GM12878 (cell line): Measurements from ENCODE around the gene PPP4R1. TPM values are rescaled to one million over a fixed set of nuclear protein-coding genes. Genes with fewer than 3 reads are reported as not detected.

Experiments
- ATAC-seq: fragments of 200-7000 bp; cut with Tn5 transposase; 3 replicates; pipeline ENCODE4 v1.9.1; 2020; ENCODE audit warnings: mild to moderate bottlenecking, moderate library complexity
- BruUV-seq: library from RNA; stranded (reverse); fragments of 400-500 nt; replicated peaks from 2 replicates; lab custom pipeline; 2021; lab: Mats Ljungman, UMichigan
- CTCF ChIA-PET: fragments of 300-600 bp; sonication (Branson Sonifier 250); formaldehyde crosslinking; extraction: SDS; loops from one replicate; lab custom pipeline; 2021; ENCODE audit warnings: inconsistent platforms; lab: Yijun Ruan, JAX
- POLR2A ChIA-PET: fragments of 350-600 bp; formaldehyde crosslinking; extraction: SDS; loops from one replicate; lab custom pipeline; 2021; ENCODE audit warnings: inconsistent platforms; lab: Charles Lee
- RAD21 ChIA-PET: fragments of 300-600 bp; sonication (Branson Sonifier 250); formaldehyde crosslinking; loops from one replicate; lab custom pipeline; 2023; ENCODE audit warnings: antibody characterized with exemption; ENCODE audit not compliant: unreplicated experiment; lab: Charles Lee
- SMC1A ChIA-PET: fragments of 300-600 bp; sonication (Branson Sonifier 250); formaldehyde crosslinking; loops from one replicate; lab custom pipeline; 2023; ENCODE audit not compliant: unreplicated experiment, uncharacterized antibody; lab: Charles Lee
- DNase-seq: peaks from one replicate; pipeline ENCODE4 v3.0.0-alpha.2; 2011; ENCODE audit warnings: low read depth, low spot score
- FAIRE-seq: peaks from 3 replicates; lab custom pipeline; 2011; peaks lifted over from hg19 to GRCh38; lab: Jason Lieb, UNC
- H2AFZ ChIP-seq: 2 replicates; pipeline ENCODE4 v1.6.0; 2011; ENCODE audit warnings: low read depth, low read length, control low read depth; ENCODE audit not compliant: control insufficient read depth
- H3K27ac ChIP-seq: 2 replicates; pipeline ENCODE4 v1.5.1; 2011; ENCODE audit warnings: control low read depth; ENCODE audit not compliant: control insufficient read depth, insufficient read depth
- H3K27me3 ChIP-seq, 2 experiments: replicated peaks in 1 of 2; 2 replicates each; pipeline versions ENCODE4 v1.6.0 to v1.6.1; 2011; ENCODE audit warnings: low read length in 1 of 2; ENCODE audit not compliant: control insufficient read depth in 2 of 2, insufficient read depth in 2 of 2
- H3K36me3 ChIP-seq, 2 experiments: 2 replicates each; pipeline ENCODE4 v1.5.1; 2011; ENCODE audit warnings: low read length in 1 of 2; ENCODE audit not compliant: control insufficient read depth in 2 of 2, insufficient read depth in 2 of 2
- H3K4me1 ChIP-seq: 2 replicates; pipeline ENCODE4 v1.6.1; 2011; ENCODE audit warnings: mild to moderate bottlenecking, low read length, moderate library complexity, mixed read lengths; ENCODE audit not compliant: control insufficient read depth, insufficient read depth
- H3K4me2 ChIP-seq: 2 replicates; pipeline ENCODE4 v1.6.0; 2011; ENCODE audit warnings: control low read depth; ENCODE audit not compliant: control insufficient read depth, insufficient read depth
- H3K4me3 ChIP-seq: fragments of 200-600 bp; sonication (generic); 2 replicates; pipeline ENCODE4 v1.5.1; 2016
- H3K79me2 ChIP-seq: 2 replicates; pipeline ENCODE4 v1.6.0; 2011; ENCODE audit warnings: low read length; ENCODE audit not compliant: control insufficient read depth, insufficient read depth
- H3K9ac ChIP-seq: 2 replicates; pipeline ENCODE4 v1.8.0; 2011; ENCODE audit warnings: low read length, control low read depth, mixed read lengths; ENCODE audit not compliant: control insufficient read depth, insufficient read depth
- H3K9me3 ChIP-seq: replicated peaks from 3 replicates; pipeline ENCODE4 v1.5.1; 2011; ENCODE audit warnings: mild to moderate bottlenecking, low read length; ENCODE audit not compliant: control insufficient read depth, insufficient read depth
- H4K20me1 ChIP-seq: 2 replicates; pipeline ENCODE4 v1.6.0; 2011; ENCODE audit not compliant: control insufficient read depth, insufficient read depth
- CTCF ChIP-seq, 3 experiments: IDR thresholded peaks in 2 of 3; conservative IDR thresholded peaks in 1 of 3; 2 replicates each; pipeline ENCODE4 v1.5.1; 2011; ENCODE audit warnings: low read depth in 3 of 3, low read length in 3 of 3, mild to moderate bottlenecking in 3 of 3, control low read depth in 2 of 3, moderate library complexity in 2 of 3, inconsistent platforms in 1 of 3, mixed read lengths in 1 of 3; ENCODE audit not compliant: control insufficient read depth in 2 of 3, insufficient read depth in 1 of 3; ENCODE audit errors: extremely low read depth in 1 of 3
- RAD21 ChIP-seq: IDR thresholded peaks from 2 replicates; pipeline ENCODE4 v1.6.1; 2011; ENCODE audit warnings: mild to moderate bottlenecking, low read depth, low read length, moderate library complexity; ENCODE audit not compliant: insufficient read depth
- SMC3 ChIP-seq: IDR thresholded peaks from 2 replicates; pipeline ENCODE4 v1.6.1; 2011; ENCODE audit warnings: low read length, improper control_type of control experiment, borderline replicate concordance
- WGBS: methylation state at CpG from one replicate; pipeline ENCODE4 v1.1.6; 2016; ENCODE audit warnings: low lambda C conversion rate; ENCODE audit not compliant: insufficient replicate concordance, insufficient coverage; ENCODE audit errors: missing lambda C conversion rate; 5-methylcytosine and 5-hydroxymethylcytosine counted together
- in situ Hi-C: fragments of 300-500 bp; cut with MboI; formaldehyde crosslinking; loops from 9 replicates; pipeline ENCODE4 v1.14.3; 2018; ENCODE audit warnings: mixed read lengths
- intact Hi-C: fragments of 100-400 bp; cut with micrococcal nuclease; formaldehyde crosslinking; loops from one replicate; pipeline ENCODE4 v1.14.2; 2022; ENCODE audit not compliant: unreplicated experiment
- polyA plus RNA-seq, 11 experiments: library from polyadenylated mRNA; depleted of rRNA in 4 of 11; unstranded in 6 of 11; stranded (reverse) in 5 of 11; fragments of >200 nt; fragmentation: Nextera tagmentation in 4 of 11; fragmentation: Illumina TruSeq in 1 of 11; extraction: Ambion mirVana in 4 of 11; extraction: Trizol in 1 of 11; gene quantifications; 1 replicate in 1 of 11; 2 replicates in 10 of 11; pipeline versions ENCODE4 v1.2.1 to v1.2.3, GENCODE V29; 2011 to 2016; ENCODE audit warnings: inconsistent platforms in 2 of 11, missing spikeins in 2 of 11, low read depth in 1 of 11
- total RNA-seq, 4 experiments: library from RNA; depleted of rRNA in 3 of 4; stranded (reverse); fragments of >200 nt in 3 of 4; fragmentation: Illumina TruSeq in 1 of 4; extraction: Trizol in 1 of 4; gene quantifications; 2 replicates each; pipeline versions ENCODE4 v1.2.1 to v1.2.3, GENCODE V29; 2013 to 2021
- TF ChIP-seq, protein P1 (sequence below): fragments of 450-650 bp; IDR thresholded peaks from 2 replicates; pipeline ENCODE4 v1.6.1; 2016; ENCODE audit warnings: mild to moderate bottlenecking

Gene PPP4R1
- total and polyA plus RNA-seq, 10 of the 15 experiments (the other 5 are each of a cell fraction or from before 2014, with no cell fraction given), result 10.9 to 44.4 (median 26.0) TPM

GRCh38 chr18:9612215-9612830 lies 2.0 kb downstream of the PPP4R1 start:
- no peak overlapping the region for H3K9ac ChIP-seq

More at GRCh38 chr18:9612215-9612830, 2.0 kb downstream of the PPP4R1 start:
- POLR2A ChIA-PET, result interaction anchor here (0.7 kb wide), 1 partner anchor 94 kb away, joined by 3 read pairs; no protein-coding TSS in a partner anchor
- Histone ChIP-seq H3K27me3 (no peaks in the 10 kb centered on the region), H3K4me3 (no peak overlapping the region), H2AFZ (no peak overlapping the region), H3K79me2 (peaks cover 32% of the 10 kb centered on the region), H3K4me2 (peak overlapping the region; percentile 69), H3K4me1 (peaks cover 17% of the 10 kb centered on the region), H3K9me3 (no peaks in the 10 kb centered on the region), H3K36me3 (no peaks in the 10 kb centered on the region; a peak in 1 of 4 replicates), H4K20me1 (0 out of 2 replicates have a peak, but pooled peaks cover 3% of the 10 kb centered on the region), H3K27ac (no peak overlapping the region)
- SMC1A ChIA-PET, result interaction anchor here (0.6 to 1.0 kb wide), 3 partner anchors 15 to 1713 kb away, joined by 3 to 4 read pairs (median 4); no protein-coding TSS in a partner anchor
- TF ChIP-seq, protein P1, sequence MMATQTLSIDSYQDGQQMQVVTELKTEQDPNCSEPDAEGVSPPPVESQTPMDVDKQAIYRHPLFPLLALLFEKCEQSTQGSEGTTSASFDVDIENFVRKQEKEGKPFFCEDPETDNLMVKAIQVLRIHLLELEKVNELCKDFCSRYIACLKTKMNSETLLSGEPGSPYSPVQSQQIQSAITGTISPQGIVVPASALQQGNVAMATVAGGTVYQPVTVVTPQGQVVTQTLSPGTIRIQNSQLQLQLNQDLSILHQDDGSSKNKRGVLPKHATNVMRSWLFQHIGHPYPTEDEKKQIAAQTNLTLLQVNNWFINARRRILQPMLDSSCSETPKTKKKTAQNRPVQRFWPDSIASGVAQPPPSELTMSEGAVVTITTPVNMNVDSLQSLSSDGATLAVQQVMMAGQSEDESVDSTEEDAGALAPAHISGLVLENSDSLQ, result no peak
- TF ChIP-seq CTCF (IDR thresholded peaks at IDR 0.05 in 2 of 3, conservative IDR thresholded peaks at IDR 0.05 in 1 of 3; ENCODE audit: control insufficient read depth in 2 of 3, extremely low read depth in 1 of 3, insufficient read depth in 1 of 3, low read depth in 3 of 3, low read length in 3 of 3) (peak; percentile 58 to 72 (median 63)), RAD21 (peak; percentile 42), SMC3 (peak; percentile 55; the same call in 1 of the 2 replicates)
- intact Hi-C loops (loop anchor here (1.0 to 10.0 kb wide), 4 partner anchors 61 to 158 kb away; partner anchors contain the start of genes RAB31 and RALBP1), in situ Hi-C loops (loop anchor here (25.0 kb wide), 1 partner anchor 300 kb away; the partner anchor contains the start of gene VAPA)
- WGBS, result 70% methylated on average over 3 of the region's 3 CpGs
- ATAC-seq, result peak; percentile 84
- CTCF ChIA-PET, result interaction anchor here (0.6 to 2.1 kb wide), 11 partner anchors 9 to 264 kb away, joined by 3 to 7 read pairs (median 4); no protein-coding TSS in a partner anchor
- FAIRE-seq, result no peak
- RAD21 ChIA-PET, result interaction anchor here (1.0 kb wide), 1 partner anchor 17 kb away, joined by 3 read pairs; no protein-coding TSS in a partner anchor
- DNase-seq, result no peak
- TSS peak; percentile 53 for BruUV-seq
